ENCODE measurements around the gene PREB. TPM values are rescaled to one million over a fixed set of nuclear protein-coding genes. Genes with fewer than 3 reads are reported as not detected.
A peak's percentile ranks its signal among the peaks of the same experiment; 100 is the strongest.

The PREB gene
- total and polyA plus RNA-seq, 2 donors from 2014 or later: 46.1 to 66.7 TPM

GRCh38 chr2:27130396-27130795 lies 4.0 kb downstream of the PREB start:
- no peaks in the 10 kb centered on the region for H3K9me3 ChIP-seq (ENCODE audit: control insufficient read depth in 2 of 3, insufficient read depth in 1 of 3, low read length in 3 of 3)
- DNase-seq: peak in 1 of 5 donors; percentile 51
- no peak overlapping the region for H3K27ac ChIP-seq (ENCODE audit: low read depth in 2 of 2, low read length in 2 of 2)
- intact Hi-C loops (cut with DNase I): no loop called here
- no peaks in the 10 kb centered on the region for H3K27me3 ChIP-seq (ENCODE audit: control insufficient read depth, insufficient read depth, low read length)
- H3K9ac ChIP-seq (ENCODE audit: low read length in 3 of 3): no peak overlapping the region
- no peak overlapping the region for H3K4me3 ChIP-seq (ENCODE audit: low read length in 3 of 3)
- TF ChIP-seq, protein P1, sequence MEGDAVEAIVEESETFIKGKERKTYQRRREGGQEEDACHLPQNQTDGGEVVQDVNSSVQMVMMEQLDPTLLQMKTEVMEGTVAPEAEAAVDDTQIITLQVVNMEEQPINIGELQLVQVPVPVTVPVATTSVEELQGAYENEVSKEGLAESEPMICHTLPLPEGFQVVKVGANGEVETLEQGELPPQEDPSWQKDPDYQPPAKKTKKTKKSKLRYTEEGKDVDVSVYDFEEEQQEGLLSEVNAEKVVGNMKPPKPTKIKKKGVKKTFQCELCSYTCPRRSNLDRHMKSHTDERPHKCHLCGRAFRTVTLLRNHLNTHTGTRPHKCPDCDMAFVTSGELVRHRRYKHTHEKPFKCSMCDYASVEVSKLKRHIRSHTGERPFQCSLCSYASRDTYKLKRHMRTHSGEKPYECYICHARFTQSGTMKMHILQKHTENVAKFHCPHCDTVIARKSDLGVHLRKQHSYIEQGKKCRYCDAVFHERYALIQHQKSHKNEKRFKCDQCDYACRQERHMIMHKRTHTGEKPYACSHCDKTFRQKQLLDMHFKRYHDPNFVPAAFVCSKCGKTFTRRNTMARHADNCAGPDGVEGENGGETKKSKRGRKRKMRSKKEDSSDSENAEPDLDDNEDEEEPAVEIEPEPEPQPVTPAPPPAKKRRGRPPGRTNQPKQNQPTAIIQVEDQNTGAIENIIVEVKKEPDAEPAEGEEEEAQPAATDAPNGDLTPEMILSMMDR (IDR thresholded peaks at IDR 0.05; ENCODE audit: borderline replicate concordance, extremely low read depth, insufficient read depth): no peak
- no peak for FAIRE-seq
- H3K4me1 ChIP-seq (ENCODE audit: control insufficient read depth in 2 of 3, insufficient read depth in 2 of 3, low read depth in 1 of 3, low read length in 3 of 3): peaks cover 0 to 11% (median 7%) of the 10 kb centered on the region in 3 donors
- H3K36me3 ChIP-seq (ENCODE audit: control insufficient read depth in 2 of 3, insufficient read depth in 3 of 3, low read length in 3 of 3): peaks cover 2 to 13% (median 6%) of the 10 kb centered on the region in 3 donors

GRCh38 chr2:27128668-27129571 lies 5.5 kb downstream of the PREB start:
- Histone ChIP-seq H3K4me3 (ENCODE audit: low read length in 3 of 3) (no peak overlapping the region), H3K4me1 (ENCODE audit: control insufficient read depth in 2 of 3, insufficient read depth in 2 of 3, low read depth in 1 of 3, low read length in 3 of 3) (peaks cover 0 to 13% (median 7%) of the 10 kb centered on the region in 3 donors), H3K9ac (ENCODE audit: low read length in 3 of 3) (no peak overlapping the region), H3K36me3 (ENCODE audit: control insufficient read depth in 2 of 3, insufficient read depth in 3 of 3, low read length in 3 of 3) (peaks cover 2 to 13% (median 6%) of the 10 kb centered on the region in 3 donors), H3K27me3 (ENCODE audit: control insufficient read depth, insufficient read depth, low read length) (no peaks in the 10 kb centered on the region), H3K9me3 (ENCODE audit: control insufficient read depth in 2 of 3, insufficient read depth in 1 of 3, low read length in 3 of 3) (no peaks in the 10 kb centered on the region), H3K27ac (ENCODE audit: low read depth in 2 of 2, low read length in 2 of 2) (no peak overlapping the region)
- FAIRE-seq (no peak), DNase-seq (peak in 1 of 5 donors; percentile 51)
- intact Hi-C loops (cut with DNase I): no loop called here
- TF ChIP-seq, protein P1 (IDR thresholded peaks at IDR 0.05; ENCODE audit: borderline replicate concordance, extremely low read depth, insufficient read depth): no peak

DNA sequence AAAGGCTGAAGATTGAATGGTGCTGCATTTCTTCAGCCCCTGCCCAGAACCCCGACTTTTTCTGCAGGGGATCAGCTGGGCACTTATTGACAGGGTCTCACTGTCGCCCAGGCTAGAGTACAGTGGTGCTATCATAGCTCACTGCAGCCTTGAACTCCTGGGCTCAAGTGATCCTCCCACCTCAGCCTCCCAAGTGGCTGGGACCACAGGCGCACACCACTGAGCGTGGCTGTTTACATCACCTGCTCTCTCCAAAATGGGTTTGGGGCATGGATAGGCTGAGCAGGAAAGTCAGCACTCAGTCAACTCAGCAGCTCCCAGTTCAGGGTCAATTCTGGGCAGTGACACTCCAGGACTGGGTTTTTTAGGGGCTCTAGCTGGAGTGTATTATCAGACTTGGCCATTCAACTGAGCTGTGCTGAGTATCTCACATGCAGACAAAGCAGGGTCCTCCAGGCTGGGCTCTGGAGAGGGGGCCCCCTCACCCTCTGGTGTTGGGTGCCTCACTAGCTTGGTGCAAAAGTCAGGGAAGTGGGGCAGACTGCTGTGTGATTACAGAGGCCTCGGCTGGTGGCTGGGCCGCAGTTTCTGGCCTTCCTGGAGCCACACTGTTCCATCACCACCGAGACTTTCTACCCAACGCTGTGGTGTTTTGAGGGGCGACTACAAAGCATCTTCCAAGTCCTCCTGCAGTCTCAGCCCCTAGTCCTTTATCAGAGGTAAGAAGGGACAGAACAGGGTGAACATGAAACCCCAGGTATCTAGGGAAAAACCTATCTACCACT lies 6.4 kb downstream of the PREB start:
- Histone ChIP-seq H3K9ac (ENCODE audit: low read length in 3 of 3) (no peak overlapping the region), H3K4me3 (ENCODE audit: low read length in 3 of 3) (no peak overlapping the region), H3K27me3 (ENCODE audit: control insufficient read depth, insufficient read depth, low read length) (no peaks in the 10 kb centered on the region), H3K4me1 (ENCODE audit: control insufficient read depth in 2 of 3, insufficient read depth in 2 of 3, low read depth in 1 of 3, low read length in 3 of 3) (peaks cover 0 to 9% (median under 1%) of the 10 kb centered on the region in 3 donors), H3K27ac (ENCODE audit: low read depth in 2 of 2, low read length in 2 of 2) (no peak overlapping the region), H3K36me3 (ENCODE audit: control insufficient read depth in 2 of 3, insufficient read depth in 3 of 3, low read length in 3 of 3) (peaks cover 2 to 13% (median 6%) of the 10 kb centered on the region in 3 donors), H3K9me3 (ENCODE audit: control insufficient read depth in 2 of 3, insufficient read depth in 1 of 3, low read length in 3 of 3) (no peaks in the 10 kb centered on the region)
- TF ChIP-seq, protein P1 (IDR thresholded peaks at IDR 0.05; ENCODE audit: borderline replicate concordance, extremely low read depth, insufficient read depth): no peak
- DNase-seq: peak in 1 of 5 donors; percentile 59
- intact Hi-C loops (cut with DNase I): no loop called here
- FAIRE-seq: no peak

Measured in kidney (tissue), 14 donors.